ENCODE data around the gene EDN2. TPM values are rescaled to one million over a fixed set of nuclear protein-coding genes. Genes with fewer than 3 reads are reported as not detected.

Gene EDN2
- total and polyA plus RNA-seq, 11 donors: 0.23 to 3.5 (median 1.9) TPM; not detected in 4

- intact Hi-C loops (cut with DNase I): loop anchor here in 1 of 10 donors (5.0 kb wide), 1 partner anchor 64 kb away; no protein-coding TSS in a partner anchor
- WGBS, 4 donors: 5 to 34% (median 14%) methylated on average over 11 to 74 of the region's 74 CpGs
- peak overlapping the region in 11 of 12 donors; percentile 7 to 57 (median 45) for H3K4me3 ChIP-seq
Measured at GRCh38 chr1:41496080-41497055, 11.9 kb upstream of the EDN2 start.

GRCh38 chr1:41495210-41495948 is 10.9 kb upstream of the EDN2 start:
- H3K4me3 ChIP-seq: peak overlapping the region in 10 of 12 donors; percentile 29 to 57 (median 48)
- DNase-seq: peak in 3 of 5 donors; percentile 48 to 67 (median 60)
- no peaks in the 10 kb centered on the region for H3K36me3 ChIP-seq
- TF ChIP-seq CTCF (IDR thresholded peaks at IDR 0.05) (peak in 5 of 12 donors; percentile 6 to 40 (median 29)), POLR2A (IDR thresholded peaks at IDR 0.05) (no peak)
- peak overlapping the region; percentile 73 to 96 (median 91) for H3K27ac ChIP-seq
- intact Hi-C loops (cut with DNase I): loop anchor here in 1 of 10 donors (5.0 kb wide), 1 partner anchor 63 kb away; no protein-coding TSS in a partner anchor
- ATAC-seq: peak in 2 of 4 donors; percentile 5 to 16
- 71 to 74% (median 72%) methylated on average over 18 to 19 of the region's 19 CpGs for WGBS, 4 donors
- no peaks in the 10 kb centered on the region for H3K9me3 ChIP-seq
- H3K27me3 ChIP-seq: peaks cover 0 to 11% (median 0%) of the 10 kb centered on the region in 9 donors
- H3K4me1 ChIP-seq: peaks cover 4 to 59% (median 40%) of the 10 kb centered on the region in 12 donors

More at GRCh38 chr1:41496080-41497055, 11.9 kb upstream of the EDN2 start:
- peak in 6 of 12 donors; percentile 4 to 44 (median 26) for TF ChIP-seq CTCF (IDR thresholded peaks at IDR 0.05)
- peak in 1 of 2 donors; percentile 69 for TF ChIP-seq POLR2A (IDR thresholded peaks at IDR 0.05)
- Histone ChIP-seq H3K4me1 (peaks cover 4 to 63% (median 38%) of the 10 kb centered on the region in 12 donors), H3K27ac (peak overlapping the region; percentile 73 to 96 (median 91)), H3K9me3 (no peaks in the 10 kb centered on the region), H3K36me3 (no peaks in the 10 kb centered on the region), H3K27me3 (peaks cover 0 to 11% (median 0%) of the 10 kb centered on the region in 9 donors)
- DNase-seq (peak; percentile 86 to 95 (median 91)), ATAC-seq (peak; percentile 60 to 81 (median 78))

GRCh38 chr1:41494351-41495209 is 10.1 kb upstream of the EDN2 start:
- Histone ChIP-seq H3K4me3 (no peak overlapping the region), H3K27ac (peak overlapping the region in 7 of 12 donors; percentile 73 to 96 (median 91)), H3K36me3 (no peaks in the 10 kb centered on the region), H3K4me1 (peaks cover 4 to 54% (median 33%) of the 10 kb centered on the region in 12 donors), H3K27me3 (peaks cover 0 to 11% (median 0%) of the 10 kb centered on the region in 9 donors), H3K9me3 (no peaks in the 10 kb centered on the region)
- ATAC-seq: no peak
- 82 to 89% (median 86%) methylated on average over 11 to 17 of the region's 17 CpGs for WGBS, 4 donors
- TF ChIP-seq POLR2A (IDR thresholded peaks at IDR 0.05) (no peak), CTCF (IDR thresholded peaks at IDR 0.05) (no peak)
- intact Hi-C loops (cut with DNase I): loop anchor here in 1 of 10 donors (5.0 kb wide), 1 partner anchor 62 kb away; no protein-coding TSS in a partner anchor
- peak in 2 of 5 donors; percentile 12 to 51 for DNase-seq
